ENCODE measurements around the gene SARNP.

- no peak for TF ChIP-seq POLR2A (IDR thresholded peaks at IDR 0.05; ENCODE audit: low read length)
- TF ChIP-seq GATA1 (IDR thresholded peaks at IDR 0.05; ENCODE audit: low read depth, low read length) = no peak
These were observed 84.4 kb downstream of the SARNP start for GRCh38 chr12:55733021-55733555.
